Peyer's patch (tissue), 4 donors: ENCODE data around the gene DRICH1.

Experiments used
- CTCF ChIP-seq, 6 experiments: fragments of 450-650 bp in 4 of 6; fragments of 200-600 bp in 2 of 6; sonication (generic) in 1 of 6; IDR thresholded peaks; one replicate each; pipeline ENCODE4 v1.5.1; 2017 to 2019; ENCODE audit warnings: antibody characterized with exemption in 6 of 6, mild to moderate bottlenecking in 3 of 6, moderate library complexity in 1 of 6
- POLR2A ChIP-seq, 2 donors: fragments of 450-650 bp; IDR thresholded peaks; one replicate each; pipeline ENCODE4 v1.5.1; 2017; ENCODE audit warnings: antibody characterized with exemption in 2 of 2, mild to moderate bottlenecking in 2 of 2, moderate library complexity in 2 of 2

- TF ChIP-seq CTCF (IDR thresholded peaks at IDR 0.05) (no peak), POLR2A (IDR thresholded peaks at IDR 0.05) (no peak)
Observed at GRCh38 chr22:23675502-23676415, 43.6 kb upstream of the DRICH1 start.
